Transverse colon (tissue), 4 donors: Measurements from ENCODE around the gene SLC38A10. TPM values are rescaled to one million over a fixed set of nuclear protein-coding genes. Genes with fewer than 3 reads are reported as not detected.

Experiments used
- DNase-seq: peaks from one replicate; pipeline ENCODE4 v3.0.0-alpha.2; 2019
- H3K27ac ChIP-seq, 4 donors: fragments of 200-600 bp; sonication (generic); 2 replicates each; pipeline ENCODE4 v1.5.1; 2016 to 2018; ENCODE audit warnings: inconsistent platforms in 4 of 4
- H3K27me3 ChIP-seq: fragments of 200-600 bp; sonication (generic); 2 replicates; pipeline ENCODE4 v1.5.1; 2017; ENCODE audit warnings: inconsistent platforms
- H3K36me3 ChIP-seq, 4 donors: fragments of 200-600 bp; sonication (generic); 2 replicates each; pipeline ENCODE4 v1.5.1; 2017 to 2019; ENCODE audit warnings: inconsistent platforms in 4 of 4
- H3K4me1 ChIP-seq, 4 donors: fragments of 200-600 bp; sonication (generic); 2 replicates each; pipeline ENCODE4 v1.5.1; 2017 to 2020; ENCODE audit warnings: inconsistent platforms in 4 of 4
- H3K4me3 ChIP-seq, 4 donors: fragments of 200-600 bp; sonication (generic); 1 replicate in 1 of 4; 2 replicates in 3 of 4; pipeline versions ENCODE4 v1.5.1 to v1.6.1; 2017 to 2019; ENCODE audit warnings: inconsistent platforms in 4 of 4
- H3K9me3 ChIP-seq, 2 donors: fragments of 200-600 bp; sonication (generic); 2 replicates each; pipeline ENCODE4 v1.5.1; 2017 to 2019; ENCODE audit warnings: inconsistent platforms in 2 of 2
- CTCF ChIP-seq, 5 experiments: fragments of 200-600 bp in 3 of 5; fragments of 450-650 bp in 2 of 5; sonication (generic) in 3 of 5; IDR thresholded peaks; 1 replicate in 2 of 5; 2 replicates in 3 of 5; pipeline ENCODE4 v1.5.1; 2016 to 2017; ENCODE audit warnings: antibody characterized with exemption in 5 of 5, inconsistent platforms in 3 of 5, mild to moderate bottlenecking in 2 of 5, moderate library complexity in 1 of 5
- EP300 ChIP-seq: sonication (generic); formaldehyde crosslinking; IDR thresholded peaks from one replicate; pipeline ENCODE4 v1.6.1; 2017; ENCODE audit warnings: antibody characterized with exemption, low read depth
- POLR2A ChIP-seq: fragments of 450-650 bp; IDR thresholded peaks from one replicate; pipeline ENCODE4 v1.6.1; 2016; ENCODE audit warnings: antibody characterized with exemption, mild to moderate bottlenecking, moderate library complexity
- POLR2AphosphoS5 ChIP-seq, 3 donors: sonication (generic); formaldehyde crosslinking; IDR thresholded peaks; one replicate each; pipeline ENCODE4 v1.6.1; 2016; ENCODE audit warnings: antibody characterized with exemption in 3 of 3
- WGBS, 2 donors: methylation state at CpG; one replicate each; pipeline ENCODE4 v1.1.5; 2018; ENCODE audit warnings: low coverage in 1 of 2; 5-methylcytosine and 5-hydroxymethylcytosine counted together
- in situ Hi-C, 4 donors: fragments of 200-750 bp; cut with MboI; loops; one replicate each; pipeline versions ENCODE4 v1.15.0 to v1.15.1; 2017; ENCODE audit warnings: low sequenced_read_pairs in 3 of 4, low pct_ligation_motif_present in 1 of 4, low pct_unique_long_range_greater_than_20kb in 1 of 4
- intact Hi-C: fragments of 100-400 bp; cut with DNase I; formaldehyde crosslinking; loops from one replicate; pipeline ENCODE4 v1.15.1; 2023; ENCODE audit warnings: low total_unique reads
- total RNA-seq, 4 donors: library from RNA; depleted of rRNA; stranded (reverse); fragments of >200 nt; gene quantifications; one replicate each; pipeline ENCODE4 v1.1.0, GENCODE V29; 2016

SLC38A10 gene
- total RNA-seq, 4 donors from 2014 or later = 94.9 to 113 (median 98.9) TPM

GRCh38 chr17:81337476-81337879 is 42.4 kb upstream of the SLC38A10 start:
- TF ChIP-seq POLR2A (no peak), POLR2AphosphoS5 (IDR thresholded peaks at IDR 0.05) (no peak), EP300 (no peak)
- Histone ChIP-seq H3K4me3 (no peak overlapping the region), H3K27me3 (peaks cover 16% of the 10 kb centered on the region), H3K27ac (no peak overlapping the region), H3K36me3 (no peaks in the 10 kb centered on the region), H3K4me1 (peaks cover 20 to 67% (median 62%) of the 10 kb centered on the region in 4 donors), H3K9me3 (no peaks in the 10 kb centered on the region)
- peak; percentile 67 for DNase-seq
- WGBS, 2 donors = 42% methylated on average over 14 of the region's 14 CpGs; no CpG with 5 or more reads in 1 of the 2 donors
- intact Hi-C loops (no loop called here), in situ Hi-C loops (loop anchor here in 1 of 4 donors (10.0 kb wide), 1 partner anchor 57 kb away; the partner anchor contains the start of gene BAHCC1)

GRCh38 chr17:81336930-81337325 is 41.8 kb upstream of the SLC38A10 start:
- H3K4me3 ChIP-seq = no peak overlapping the region
- H3K4me1 ChIP-seq = peaks cover 20 to 67% (median 58%) of the 10 kb centered on the region in 4 donors
- TF ChIP-seq CTCF (IDR thresholded peaks at IDR 0.05) (no peak), POLR2AphosphoS5 (IDR thresholded peaks at IDR 0.05) (no peak), EP300 (no peak), POLR2A (no peak)
- H3K9me3 ChIP-seq = no peaks in the 10 kb centered on the region
- intact Hi-C loops = no loop called here
- no peak overlapping the region for H3K27ac ChIP-seq
- peaks cover 14% of the 10 kb centered on the region for H3K27me3 ChIP-seq
- H3K36me3 ChIP-seq = no peaks in the 10 kb centered on the region
- in situ Hi-C loops = loop anchor here in 1 of 4 donors (10.0 kb wide), 1 partner anchor 58 kb away; the partner anchor contains the start of gene BAHCC1
- DNase-seq = peak; percentile 14
- WGBS, 2 donors = 53% methylated on average over 8 of the region's 8 CpGs; no CpG with 5 or more reads in 1 of the 2 donors

- Histone ChIP-seq H3K4me3 (no peak overlapping the region), H3K27ac (no peak overlapping the region), H3K36me3 (no peaks in the 10 kb centered on the region), H3K4me1 (peaks cover 20 to 65% (median 53%) of the 10 kb centered on the region in 4 donors), H3K9me3 (no peaks in the 10 kb centered on the region), H3K27me3 (peaks cover 9% of the 10 kb centered on the region)
- no peak for DNase-seq
- 95% methylated on average over 7 of the region's 7 CpGs; no CpG with 5 or more reads in 1 of the 2 donors for WGBS, 2 donors
- in situ Hi-C loops = loop anchor here in 1 of 4 donors (10.0 kb wide), 1 partner anchor 58 kb away; the partner anchor contains the start of gene BAHCC1
- intact Hi-C loops = no loop called here
- TF ChIP-seq POLR2A (no peak), EP300 (no peak), CTCF (IDR thresholded peaks at IDR 0.05) (no peak), POLR2AphosphoS5 (IDR thresholded peaks at IDR 0.05) (no peak)
Measured at GRCh38 chr17:81336296-81336929, 41.3 kb upstream of the SLC38A10 start.

DNA sequence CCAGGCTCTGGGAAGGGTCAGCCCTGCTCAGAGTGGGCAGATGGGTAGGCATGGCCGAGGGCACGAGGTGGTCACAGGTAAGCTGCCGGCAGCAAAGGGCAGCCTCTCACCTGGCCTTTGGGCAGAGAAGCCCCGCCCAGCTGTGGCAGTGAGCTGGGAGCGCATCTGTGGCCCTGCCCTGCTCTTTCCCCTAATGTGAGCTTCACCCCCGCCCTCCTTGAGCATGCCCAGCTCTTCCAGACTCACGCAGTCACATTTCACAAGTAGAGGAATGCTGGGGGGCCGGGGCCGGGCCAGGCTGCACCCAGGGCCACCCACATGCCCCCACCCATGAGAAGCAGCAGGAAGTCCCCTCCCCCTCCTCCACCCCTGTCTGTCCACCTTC is 40.7 kb upstream of the SLC38A10 start:
- peak overlapping the region; percentile 35 to 50 (median 44) for H3K27ac ChIP-seq

More for the DNA sequence above, 40.7 kb upstream of the SLC38A10 start:
- TF ChIP-seq EP300 = no peak
- no peak for TF ChIP-seq POLR2A
- no peak for TF ChIP-seq CTCF (IDR thresholded peaks at IDR 0.05)
- TF ChIP-seq POLR2AphosphoS5 (IDR thresholded peaks at IDR 0.05) = no peak
- no peaks in the 10 kb centered on the region for H3K9me3 ChIP-seq
- intact Hi-C loops = no loop called here
- H3K4me3 ChIP-seq = no peak overlapping the region
- H3K36me3 ChIP-seq = no peaks in the 10 kb centered on the region
- 61% methylated on average over 8 of the region's 9 CpGs; no CpG with 5 or more reads in 1 of the 2 donors for WGBS, 2 donors
- peaks cover 3% of the 10 kb centered on the region for H3K27me3 ChIP-seq
- DNase-seq = peak; percentile 78
- in situ Hi-C loops = loop anchor here in 1 of 4 donors (10.0 kb wide), 1 partner anchor 59 kb away; the partner anchor contains the start of gene BAHCC1
- H3K4me1 ChIP-seq = peaks cover 19 to 65% (median 51%) of the 10 kb centered on the region in 4 donors
